ENCODE measurements around the gene KLK1.
"Not testable (repeated sequence)": the region's sequence is repeated elsewhere in the genome, so short reads cannot be mapped to it uniquely, and the experiment has no call there.

Gene KLK1

DNA sequence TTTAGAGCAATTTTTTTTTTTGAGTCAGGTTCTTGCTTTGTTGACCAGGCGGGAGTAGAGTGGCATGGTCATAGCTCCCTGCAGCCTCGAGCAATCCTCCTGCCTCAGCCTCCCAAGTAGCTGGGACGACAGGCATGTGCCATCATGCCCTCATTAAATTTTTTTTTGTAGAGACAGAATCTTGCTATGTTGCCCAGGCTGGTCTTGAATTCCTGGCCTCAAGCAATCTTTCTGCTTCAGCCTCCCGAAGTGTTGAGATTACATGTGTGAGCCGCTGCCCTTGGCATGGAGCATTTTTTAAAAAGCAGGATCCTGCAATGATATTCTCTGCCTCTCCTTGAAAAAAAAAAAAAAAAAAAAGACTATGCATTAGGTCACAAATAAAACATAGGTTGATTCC is 47.5 kb downstream of the KLK1 start:
- TF ChIP-seq, protein P1, sequence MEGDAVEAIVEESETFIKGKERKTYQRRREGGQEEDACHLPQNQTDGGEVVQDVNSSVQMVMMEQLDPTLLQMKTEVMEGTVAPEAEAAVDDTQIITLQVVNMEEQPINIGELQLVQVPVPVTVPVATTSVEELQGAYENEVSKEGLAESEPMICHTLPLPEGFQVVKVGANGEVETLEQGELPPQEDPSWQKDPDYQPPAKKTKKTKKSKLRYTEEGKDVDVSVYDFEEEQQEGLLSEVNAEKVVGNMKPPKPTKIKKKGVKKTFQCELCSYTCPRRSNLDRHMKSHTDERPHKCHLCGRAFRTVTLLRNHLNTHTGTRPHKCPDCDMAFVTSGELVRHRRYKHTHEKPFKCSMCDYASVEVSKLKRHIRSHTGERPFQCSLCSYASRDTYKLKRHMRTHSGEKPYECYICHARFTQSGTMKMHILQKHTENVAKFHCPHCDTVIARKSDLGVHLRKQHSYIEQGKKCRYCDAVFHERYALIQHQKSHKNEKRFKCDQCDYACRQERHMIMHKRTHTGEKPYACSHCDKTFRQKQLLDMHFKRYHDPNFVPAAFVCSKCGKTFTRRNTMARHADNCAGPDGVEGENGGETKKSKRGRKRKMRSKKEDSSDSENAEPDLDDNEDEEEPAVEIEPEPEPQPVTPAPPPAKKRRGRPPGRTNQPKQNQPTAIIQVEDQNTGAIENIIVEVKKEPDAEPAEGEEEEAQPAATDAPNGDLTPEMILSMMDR (IDR thresholded peaks at IDR 0.05; ENCODE audit: insufficient read depth, low read depth, low read length, missing control alignments), result no peak
- DNase-seq (ENCODE audit: low read depth), result no peak
- H3K4me3 ChIP-seq (ENCODE audit: low read depth, low read length), result no peak overlapping the region

DNA sequence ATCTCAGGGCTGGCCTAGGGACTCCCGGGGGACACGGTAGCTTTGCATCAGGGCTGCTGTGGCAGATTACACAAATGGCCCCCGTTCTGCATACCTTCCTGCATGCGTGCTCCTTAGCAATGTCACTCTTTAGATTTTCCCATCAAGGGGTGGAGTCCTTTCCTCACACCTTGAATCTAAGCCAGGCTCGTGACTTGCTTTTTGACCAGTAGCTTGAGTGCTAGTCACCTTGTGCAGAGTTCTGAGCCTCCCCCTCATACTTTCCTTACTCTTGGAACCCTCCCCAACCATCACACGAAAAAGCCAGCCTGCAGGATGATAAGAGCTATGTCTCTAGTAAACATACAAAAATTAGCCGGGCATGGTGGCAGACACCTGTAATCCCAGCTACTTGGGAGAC is 50.1 kb downstream of the KLK1 start:
- not testable (repeated sequence) for DNase-seq (ENCODE audit: low read depth); H3K4me3 ChIP-seq (ENCODE audit: low read depth, low read length)

DNA sequence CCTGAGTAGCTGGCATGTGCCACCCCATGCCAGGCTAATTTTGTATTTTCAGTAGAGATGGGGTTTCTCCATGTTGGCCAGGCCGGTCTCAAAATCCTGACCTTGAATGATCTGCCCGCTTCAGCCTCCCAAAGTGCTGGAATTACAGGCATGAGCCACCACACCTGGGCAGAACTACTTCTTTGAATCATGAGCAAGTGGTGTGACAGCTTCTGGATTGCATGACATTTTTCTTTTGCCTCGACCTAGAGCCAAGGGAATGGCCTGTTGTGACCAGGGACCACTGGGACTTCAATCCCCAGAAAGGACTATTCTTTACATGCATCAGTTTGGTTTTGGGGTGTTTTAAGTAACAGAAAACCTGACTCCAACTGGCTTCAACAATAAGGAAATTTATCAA is 50.7 kb downstream of the KLK1 start:
- not testable (repeated sequence) for DNase-seq (ENCODE audit: low read depth); H3K4me3 ChIP-seq (ENCODE audit: low read depth, low read length)

DNA sequence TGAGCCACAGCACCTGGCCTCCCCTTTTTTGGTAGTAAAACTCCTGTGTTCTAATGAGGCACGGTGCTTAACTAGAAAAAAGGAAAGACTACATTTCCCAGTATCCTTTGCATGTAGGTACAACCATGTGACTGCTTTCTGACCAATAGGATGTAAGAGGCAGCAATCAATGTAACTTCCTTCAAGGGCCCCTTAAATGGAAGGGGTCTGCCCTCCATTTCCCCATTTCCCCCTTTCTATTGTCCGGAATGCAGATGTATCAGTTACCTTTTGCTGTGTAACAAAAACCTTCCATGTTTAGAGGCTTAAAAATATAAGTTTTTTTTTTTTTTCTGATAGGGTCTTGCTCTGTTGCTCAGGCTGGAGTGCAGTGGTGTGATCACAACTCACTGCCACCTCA is 51.1 kb downstream of the KLK1 start:
- TF ChIP-seq, protein P1 (IDR thresholded peaks at IDR 0.05; ENCODE audit: insufficient read depth, low read depth, low read length, missing control alignments), result no peak
- H3K4me3 ChIP-seq (ENCODE audit: low read depth, low read length), result no peak overlapping the region
- peak; percentile 41 for DNase-seq (ENCODE audit: low read depth)

DNA sequence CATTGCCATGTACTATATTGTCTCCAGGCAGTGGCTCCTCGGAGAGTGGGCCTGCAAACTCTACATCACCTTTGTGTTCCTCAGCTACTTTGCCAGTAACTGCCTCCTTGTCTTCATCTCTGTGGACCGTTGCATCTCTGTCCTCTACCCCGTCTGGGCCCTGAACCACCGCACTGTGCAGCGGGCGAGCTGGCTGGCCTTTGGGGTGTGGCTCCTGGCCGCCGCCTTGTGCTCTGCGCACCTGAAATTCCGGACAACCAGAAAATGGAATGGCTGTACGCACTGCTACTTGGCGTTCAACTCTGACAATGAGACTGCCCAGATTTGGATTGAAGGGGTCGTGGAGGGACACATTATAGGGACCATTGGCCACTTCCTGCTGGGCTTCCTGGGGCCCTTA is 52.7 kb downstream of the KLK1 start:
- TF ChIP-seq, protein P1 (IDR thresholded peaks at IDR 0.05; ENCODE audit: insufficient read depth, low read depth, low read length, missing control alignments), result no peak
- no peak overlapping the region for H3K4me3 ChIP-seq (ENCODE audit: low read depth, low read length)
- DNase-seq (ENCODE audit: low read depth), result no peak

DNA sequence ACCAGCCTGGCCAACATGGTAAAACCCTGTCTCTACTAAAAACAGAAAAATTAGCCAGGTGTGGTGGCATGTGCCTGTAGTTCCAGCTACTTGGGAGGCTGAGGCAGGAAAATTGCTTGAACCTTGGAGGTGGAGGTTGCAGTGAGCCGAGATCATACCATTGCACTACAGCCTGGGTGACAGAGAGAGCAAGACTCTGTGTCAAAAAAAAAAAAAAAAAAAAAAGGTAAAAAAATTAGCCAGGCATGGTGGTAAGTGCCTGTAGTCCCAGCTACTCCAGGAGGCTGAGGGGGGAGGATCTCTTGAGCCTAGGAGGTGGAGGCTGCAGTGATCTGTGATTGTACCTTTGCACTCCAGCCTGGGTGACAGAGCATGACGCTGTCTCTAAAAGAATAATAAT is 53.4 kb downstream of the KLK1 start, which contains the start of gene GPR32:
Gene GPR32, plus strand, starts transcription at position 301 of the 400 bp plus-strand sequence. CDS start 137 bp downstream, outside the sequence.
- DNase-seq (ENCODE audit: low read depth); H3K4me3 ChIP-seq (ENCODE audit: low read depth, low read length): not testable (repeated sequence)

All from GM12865 (cell line).